ENCODE results near the gene HCN3. TPM values are rescaled to one million over a fixed set of nuclear protein-coding genes. Genes with fewer than 3 reads are reported as not detected.

The HCN3 gene
- total RNA-seq, 1 experiment from 2014 or later: 7.3 TPM

DNA sequence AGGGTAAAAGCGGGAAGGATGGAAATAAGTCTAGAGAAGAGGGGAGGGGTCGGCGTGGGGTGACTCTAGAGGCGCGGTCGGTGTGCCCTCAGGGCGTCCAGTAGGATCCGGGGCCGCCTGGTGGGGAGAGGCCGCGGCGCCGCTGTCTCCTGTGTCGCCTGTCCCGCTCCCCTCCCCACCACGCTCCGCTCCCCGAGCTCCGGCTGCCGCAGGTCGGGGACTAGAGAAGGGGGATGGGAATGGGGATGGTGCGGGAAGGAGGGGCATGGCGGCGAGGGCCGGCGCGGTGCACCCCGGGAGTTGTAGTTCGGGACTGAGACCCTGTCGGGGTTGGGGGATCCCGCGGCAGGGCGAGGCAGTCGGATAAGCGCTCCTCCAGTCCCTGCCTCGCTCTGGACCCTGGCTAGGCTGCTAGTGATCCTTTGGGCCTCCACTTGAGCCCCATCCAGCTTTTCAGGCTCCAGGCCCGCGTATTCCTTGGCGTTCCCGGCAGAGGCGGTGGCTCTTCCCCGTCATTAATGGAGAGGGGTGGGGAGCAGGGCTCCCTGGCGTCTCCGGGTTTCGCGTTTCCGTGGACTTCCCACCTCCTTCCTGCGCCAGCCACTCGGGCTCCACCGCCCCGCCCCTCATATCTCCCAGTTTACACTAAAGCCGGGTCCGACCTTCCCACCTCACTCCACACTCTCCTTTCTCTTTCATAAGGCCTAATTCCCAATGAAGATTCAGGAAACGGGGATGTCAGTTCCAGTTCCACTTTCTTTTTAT, 21.8 kb upstream of the HCN3 start, which contains the start of gene ENTREP3 (continued):
- TF ChIP-seq, protein P1, sequence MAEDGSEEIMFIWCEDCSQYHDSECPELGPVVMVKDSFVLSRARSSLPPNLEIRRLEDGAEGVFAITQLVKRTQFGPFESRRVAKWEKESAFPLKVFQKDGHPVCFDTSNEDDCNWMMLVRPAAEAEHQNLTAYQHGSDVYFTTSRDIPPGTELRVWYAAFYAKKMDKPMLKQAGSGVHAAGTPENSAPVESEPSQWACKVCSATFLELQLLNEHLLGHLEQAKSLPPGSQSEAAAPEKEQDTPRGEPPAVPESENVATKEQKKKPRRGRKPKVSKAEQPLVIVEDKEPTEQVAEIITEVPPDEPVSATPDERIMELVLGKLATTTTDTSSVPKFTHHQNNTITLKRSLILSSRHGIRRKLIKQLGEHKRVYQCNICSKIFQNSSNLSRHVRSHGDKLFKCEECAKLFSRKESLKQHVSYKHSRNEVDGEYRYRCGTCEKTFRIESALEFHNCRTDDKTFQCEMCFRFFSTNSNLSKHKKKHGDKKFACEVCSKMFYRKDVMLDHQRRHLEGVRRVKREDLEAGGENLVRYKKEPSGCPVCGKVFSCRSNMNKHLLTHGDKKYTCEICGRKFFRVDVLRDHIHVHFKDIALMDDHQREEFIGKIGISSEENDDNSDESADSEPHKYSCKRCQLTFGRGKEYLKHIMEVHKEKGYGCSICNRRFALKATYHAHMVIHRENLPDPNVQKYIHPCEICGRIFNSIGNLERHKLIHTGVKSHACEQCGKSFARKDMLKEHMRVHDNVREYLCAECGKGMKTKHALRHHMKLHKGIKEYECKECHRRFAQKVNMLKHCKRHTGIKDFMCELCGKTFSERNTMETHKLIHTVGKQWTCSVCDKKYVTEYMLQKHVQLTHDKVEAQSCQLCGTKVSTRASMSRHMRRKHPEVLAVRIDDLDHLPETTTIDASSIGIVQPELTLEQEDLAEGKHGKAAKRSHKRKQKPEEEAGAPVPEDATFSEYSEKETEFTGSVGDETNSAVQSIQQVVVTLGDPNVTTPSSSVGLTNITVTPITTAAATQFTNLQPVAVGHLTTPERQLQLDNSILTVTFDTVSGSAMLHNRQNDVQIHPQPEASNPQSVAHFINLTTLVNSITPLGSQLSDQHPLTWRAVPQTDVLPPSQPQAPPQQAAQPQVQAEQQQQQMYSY (CRISPR knock-in tag; IDR thresholded peaks at IDR 0.05): peak; percentile 80
- TF ChIP-seq, protein P2, sequence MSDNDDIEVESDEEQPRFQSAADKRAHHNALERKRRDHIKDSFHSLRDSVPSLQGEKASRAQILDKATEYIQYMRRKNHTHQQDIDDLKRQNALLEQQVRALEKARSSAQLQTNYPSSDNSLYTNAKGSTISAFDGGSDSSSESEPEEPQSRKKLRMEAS (CRISPR knock-in tag; IDR thresholded peaks at IDR 0.05): peak; percentile 39; the same call in 1 of the 2 replicates
- TF ChIP-seq, protein P3, sequence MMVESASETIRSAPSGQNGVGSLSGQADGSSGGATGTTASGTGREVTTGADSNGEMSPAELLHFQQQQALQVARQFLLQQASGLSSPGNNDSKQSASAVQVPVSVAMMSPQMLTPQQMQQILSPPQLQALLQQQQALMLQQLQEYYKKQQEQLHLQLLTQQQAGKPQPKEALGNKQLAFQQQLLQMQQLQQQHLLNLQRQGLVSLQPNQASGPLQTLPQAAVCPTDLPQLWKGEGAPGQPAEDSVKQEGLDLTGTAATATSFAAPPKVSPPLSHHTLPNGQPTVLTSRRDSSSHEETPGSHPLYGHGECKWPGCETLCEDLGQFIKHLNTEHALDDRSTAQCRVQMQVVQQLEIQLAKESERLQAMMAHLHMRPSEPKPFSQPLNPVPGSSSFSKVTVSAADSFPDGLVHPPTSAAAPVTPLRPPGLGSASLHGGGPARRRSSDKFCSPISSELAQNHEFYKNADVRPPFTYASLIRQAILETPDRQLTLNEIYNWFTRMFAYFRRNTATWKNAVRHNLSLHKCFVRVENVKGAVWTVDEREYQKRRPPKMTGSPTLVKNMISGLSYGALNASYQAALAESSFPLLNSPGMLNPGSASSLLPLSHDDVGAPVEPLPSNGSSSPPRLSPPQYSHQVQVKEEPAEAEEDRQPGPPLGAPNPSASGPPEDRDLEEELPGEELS (CRISPR knock-in tag; IDR thresholded peaks at IDR 0.05): 0 out of 2 replicates have a peak, but pooled peaks have one; percentile 8

DNA sequence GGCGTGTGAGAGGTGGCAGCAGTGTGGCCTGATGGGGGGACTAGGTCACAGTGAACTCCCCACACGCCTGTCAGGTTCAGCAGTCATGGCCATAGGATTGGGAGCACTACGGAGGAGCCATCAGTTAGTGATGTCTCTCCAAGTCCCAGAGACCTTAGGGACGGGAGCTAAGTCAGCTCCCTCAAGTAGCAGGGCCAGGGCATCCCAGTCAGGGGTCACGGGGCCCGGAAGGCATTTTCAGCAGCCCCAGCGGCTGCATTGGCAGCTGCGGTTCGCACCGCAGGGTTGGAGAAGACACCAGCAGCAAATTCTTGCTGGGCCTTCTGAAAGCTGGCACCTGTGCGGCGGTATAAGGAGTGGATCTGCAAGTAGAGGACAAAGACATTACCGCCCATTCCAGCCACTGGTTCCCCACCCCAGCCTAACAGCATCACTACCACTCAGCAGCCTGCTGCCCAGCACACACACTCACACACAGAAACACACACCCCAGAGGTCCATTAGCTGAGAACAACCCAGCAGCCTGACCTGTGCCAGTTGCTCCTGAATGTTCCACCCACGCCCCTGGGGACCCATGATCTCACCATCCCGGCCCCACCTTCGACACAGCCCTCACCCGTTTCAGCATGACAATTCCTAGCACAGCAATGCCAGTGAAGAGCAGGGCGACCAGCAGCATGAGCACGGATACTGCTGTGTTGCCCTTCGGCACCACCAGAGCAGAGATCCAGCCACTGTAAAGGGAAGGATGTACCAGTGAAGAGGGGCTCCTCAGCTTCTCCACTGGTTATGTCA, 21.0 kb upstream of the HCN3 start:
- ChIA-PET POLR2A (no interaction called here), CTCF (interaction anchor here (0.6 to 1.8 kb wide), 7 partner anchors 17 to 83 kb away, joined by 3 to 9 read pairs (median 5); partner anchors contain the start of genes CLK2, KRTCAP2, RUSC1 and TRIM46)
- peaks cover 22% of the 10 kb centered on the region for H3K36me3 Mint-ChIP-seq
- H3K4me1 Mint-ChIP-seq: peaks cover 21% of the 10 kb centered on the region
- DNase-seq (ENCODE audit: low spot score) (no peak), ATAC-seq (no peak)
- H3K4me3 Mint-ChIP-seq: peak overlapping the region; percentile 80
- peak; percentile 25; the same call in 1 of the 2 replicates for TF ChIP-seq TEAD4 (CRISPR knock-in tag; IDR thresholded peaks at IDR 0.05)
- TF ChIP-seq, protein P4, sequence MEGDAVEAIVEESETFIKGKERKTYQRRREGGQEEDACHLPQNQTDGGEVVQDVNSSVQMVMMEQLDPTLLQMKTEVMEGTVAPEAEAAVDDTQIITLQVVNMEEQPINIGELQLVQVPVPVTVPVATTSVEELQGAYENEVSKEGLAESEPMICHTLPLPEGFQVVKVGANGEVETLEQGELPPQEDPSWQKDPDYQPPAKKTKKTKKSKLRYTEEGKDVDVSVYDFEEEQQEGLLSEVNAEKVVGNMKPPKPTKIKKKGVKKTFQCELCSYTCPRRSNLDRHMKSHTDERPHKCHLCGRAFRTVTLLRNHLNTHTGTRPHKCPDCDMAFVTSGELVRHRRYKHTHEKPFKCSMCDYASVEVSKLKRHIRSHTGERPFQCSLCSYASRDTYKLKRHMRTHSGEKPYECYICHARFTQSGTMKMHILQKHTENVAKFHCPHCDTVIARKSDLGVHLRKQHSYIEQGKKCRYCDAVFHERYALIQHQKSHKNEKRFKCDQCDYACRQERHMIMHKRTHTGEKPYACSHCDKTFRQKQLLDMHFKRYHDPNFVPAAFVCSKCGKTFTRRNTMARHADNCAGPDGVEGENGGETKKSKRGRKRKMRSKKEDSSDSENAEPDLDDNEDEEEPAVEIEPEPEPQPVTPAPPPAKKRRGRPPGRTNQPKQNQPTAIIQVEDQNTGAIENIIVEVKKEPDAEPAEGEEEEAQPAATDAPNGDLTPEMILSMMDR (IDR thresholded peaks at IDR 0.05): no peak
- H3K9me3 Mint-ChIP-seq: no peaks in the 10 kb centered on the region
- H3K27me3 Mint-ChIP-seq (ENCODE audit: low read depth): no peaks in the 10 kb centered on the region
- H3K27ac Mint-ChIP-seq: peak overlapping the region; percentile 76

DNA sequence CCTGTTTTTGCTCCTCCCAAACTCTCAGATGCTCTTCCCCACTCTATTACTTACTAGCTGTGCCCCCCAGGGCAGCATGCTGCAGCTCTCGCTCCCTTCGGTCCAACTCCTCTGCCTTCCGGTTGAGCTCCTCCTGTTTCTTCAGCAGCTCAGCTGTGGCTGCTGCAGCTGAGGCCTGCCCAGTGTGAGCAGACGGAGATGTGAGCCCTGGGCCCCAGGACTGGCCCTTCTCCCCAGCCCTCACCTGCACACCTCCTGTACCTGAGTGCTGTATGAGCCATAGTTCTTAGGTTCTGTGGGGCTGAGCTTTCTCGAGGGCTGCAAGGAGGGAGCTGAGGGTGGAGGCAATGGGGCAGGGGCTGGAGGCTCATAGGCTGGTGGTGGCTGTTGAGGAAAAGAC, 17.0 kb upstream of the HCN3 start:
- CTCF ChIA-PET: interaction anchor here (1.2 to 6.1 kb wide), 3 partner anchors 9 to 18 kb away, joined by 4 to 130 read pairs (median 11); partner anchors contain the start of gene HCN3
- POLR2A ChIA-PET: interaction anchor here (0.8 to 1.0 kb wide), 2 partner anchors 8 to 13 kb away, joined by 3 read pairs; partner anchors contain the start of gene CLK2
- TF ChIP-seq, protein P5, sequence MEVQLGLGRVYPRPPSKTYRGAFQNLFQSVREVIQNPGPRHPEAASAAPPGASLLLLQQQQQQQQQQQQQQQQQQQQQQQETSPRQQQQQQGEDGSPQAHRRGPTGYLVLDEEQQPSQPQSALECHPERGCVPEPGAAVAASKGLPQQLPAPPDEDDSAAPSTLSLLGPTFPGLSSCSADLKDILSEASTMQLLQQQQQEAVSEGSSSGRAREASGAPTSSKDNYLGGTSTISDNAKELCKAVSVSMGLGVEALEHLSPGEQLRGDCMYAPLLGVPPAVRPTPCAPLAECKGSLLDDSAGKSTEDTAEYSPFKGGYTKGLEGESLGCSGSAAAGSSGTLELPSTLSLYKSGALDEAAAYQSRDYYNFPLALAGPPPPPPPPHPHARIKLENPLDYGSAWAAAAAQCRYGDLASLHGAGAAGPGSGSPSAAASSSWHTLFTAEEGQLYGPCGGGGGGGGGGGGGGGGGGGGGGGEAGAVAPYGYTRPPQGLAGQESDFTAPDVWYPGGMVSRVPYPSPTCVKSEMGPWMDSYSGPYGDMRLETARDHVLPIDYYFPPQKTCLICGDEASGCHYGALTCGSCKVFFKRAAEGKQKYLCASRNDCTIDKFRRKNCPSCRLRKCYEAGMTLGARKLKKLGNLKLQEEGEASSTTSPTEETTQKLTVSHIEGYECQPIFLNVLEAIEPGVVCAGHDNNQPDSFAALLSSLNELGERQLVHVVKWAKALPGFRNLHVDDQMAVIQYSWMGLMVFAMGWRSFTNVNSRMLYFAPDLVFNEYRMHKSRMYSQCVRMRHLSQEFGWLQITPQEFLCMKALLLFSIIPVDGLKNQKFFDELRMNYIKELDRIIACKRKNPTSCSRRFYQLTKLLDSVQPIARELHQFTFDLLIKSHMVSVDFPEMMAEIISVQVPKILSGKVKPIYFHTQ (CRISPR knock-in tag; IDR thresholded peaks at IDR 0.05): no peak
- no peak for TF ChIP-seq SP1 (CRISPR knock-in tag; conservative IDR thresholded peaks at IDR 0.05)
- TF ChIP-seq NR1H2 (CRISPR knock-in tag; IDR thresholded peaks at IDR 0.05): no peak
- TF ChIP-seq ZNF396 (CRISPR knock-in tag; IDR thresholded peaks at IDR 0.05; ENCODE audit: borderline replicate concordance): no peak
- TF ChIP-seq TP53 (CRISPR knock-in tag; IDR thresholded peaks at IDR 0.05): no peak
- no peak for TF ChIP-seq GABPB1 (CRISPR knock-in tag; IDR thresholded peaks at IDR 0.05)
- TF ChIP-seq, protein P1 (CRISPR knock-in tag; IDR thresholded peaks at IDR 0.05): no peak
- TF ChIP-seq ZBTB21 (CRISPR knock-in tag; IDR thresholded peaks at IDR 0.05; ENCODE audit: borderline replicate concordance): no peak
- no peak for TF ChIP-seq NFATC4 (CRISPR knock-in tag; IDR thresholded peaks at IDR 0.05)
- TF ChIP-seq, protein P6, sequence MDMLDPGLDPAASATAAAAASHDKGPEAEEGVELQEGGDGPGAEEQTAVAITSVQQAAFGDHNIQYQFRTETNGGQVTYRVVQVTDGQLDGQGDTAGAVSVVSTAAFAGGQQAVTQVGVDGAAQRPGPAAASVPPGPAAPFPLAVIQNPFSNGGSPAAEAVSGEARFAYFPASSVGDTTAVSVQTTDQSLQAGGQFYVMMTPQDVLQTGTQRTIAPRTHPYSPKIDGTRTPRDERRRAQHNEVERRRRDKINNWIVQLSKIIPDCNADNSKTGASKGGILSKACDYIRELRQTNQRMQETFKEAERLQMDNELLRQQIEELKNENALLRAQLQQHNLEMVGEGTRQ (CRISPR knock-in tag; IDR thresholded peaks at IDR 0.05): no peak

More for the DNA sequence above, 17.0 kb upstream of the HCN3 start:
- peaks cover 46% of the 10 kb centered on the region for H3K36me3 Mint-ChIP-seq
- H3K4me1 Mint-ChIP-seq: peaks cover 18% of the 10 kb centered on the region
- H3K4me3 Mint-ChIP-seq: 0 out of 2 replicates have a peak overlapping the region, but pooled peaks have one; percentile 96
- no peak for DNase-seq (ENCODE audit: low spot score)
- H3K9me3 Mint-ChIP-seq: no peaks in the 10 kb centered on the region
- ATAC-seq: no peak
- no peaks in the 10 kb centered on the region for H3K27me3 Mint-ChIP-seq (ENCODE audit: low read depth)
- H3K27ac Mint-ChIP-seq: no peak overlapping the region
